Measurements from ENCODE around the gene CYB561.

Gene CYB561

GRCh38 chr17:63487014-63487339 lies 40.9 kb upstream of the CYB561 start:
- no peaks in the 10 kb centered on the region for H3K27me3 ChIP-seq (ENCODE audit: insufficient read depth, low read length)
- H3K4me3 ChIP-seq (ENCODE audit: low read length), result no peak overlapping the region
- no peak overlapping the region for H3K27ac ChIP-seq (ENCODE audit: low read depth, low read length)
- no peaks in the 10 kb centered on the region for H3K4me1 ChIP-seq (ENCODE audit: insufficient read depth, low read length)
- H3K9me3 ChIP-seq (ENCODE audit: insufficient read depth, low read depth, low read length), result no peaks in the 10 kb centered on the region
- H3K9ac ChIP-seq (ENCODE audit: low read depth, low read length), result no peak overlapping the region
- WGBS, result 92% methylated on average over 11 of the region's 11 CpGs
- H3K36me3 ChIP-seq (ENCODE audit: insufficient read depth, low read length), result no peaks in the 10 kb centered on the region

- Histone ChIP-seq H3K27me3 (ENCODE audit: insufficient read depth, low read length) (no peaks in the 10 kb centered on the region), H3K4me3 (ENCODE audit: low read length) (no peak overlapping the region), H3K36me3 (ENCODE audit: insufficient read depth, low read length) (no peaks in the 10 kb centered on the region), H3K9me3 (ENCODE audit: insufficient read depth, low read depth, low read length) (no peaks in the 10 kb centered on the region), H3K27ac (ENCODE audit: low read depth, low read length) (no peak overlapping the region), H3K4me1 (ENCODE audit: insufficient read depth, low read length) (no peaks in the 10 kb centered on the region), H3K9ac (ENCODE audit: low read depth, low read length) (no peak overlapping the region)
- WGBS, result 91% methylated on average over 12 of the region's 12 CpGs
Measured at GRCh38 chr17:63486317-63487013, 40.4 kb upstream of the CYB561 start.

GRCh38 chr17:63483655-63484575 lies 37.8 kb upstream of the CYB561 start:
- H3K9me3 ChIP-seq (ENCODE audit: insufficient read depth, low read depth, low read length), result no peaks in the 10 kb centered on the region
- no peak overlapping the region for H3K4me3 ChIP-seq (ENCODE audit: low read length)
- H3K9ac ChIP-seq (ENCODE audit: low read depth, low read length), result no peak overlapping the region
- no peak overlapping the region for H3K27ac ChIP-seq (ENCODE audit: low read depth, low read length)
- 94% methylated on average over 16 of the region's 16 CpGs for WGBS
- no peaks in the 10 kb centered on the region for H3K27me3 ChIP-seq (ENCODE audit: insufficient read depth, low read length)
- no peaks in the 10 kb centered on the region for H3K4me1 ChIP-seq (ENCODE audit: insufficient read depth, low read length)
- H3K36me3 ChIP-seq (ENCODE audit: insufficient read depth, low read length), result no peaks in the 10 kb centered on the region

GRCh38 chr17:63483038-63483437 lies 36.9 kb upstream of the CYB561 start:
- no peaks in the 10 kb centered on the region for H3K36me3 ChIP-seq (ENCODE audit: insufficient read depth, low read length)
- H3K9ac ChIP-seq (ENCODE audit: low read depth, low read length), result no peak overlapping the region
- no peaks in the 10 kb centered on the region for H3K9me3 ChIP-seq (ENCODE audit: insufficient read depth, low read depth, low read length)
- no peak overlapping the region for H3K4me3 ChIP-seq (ENCODE audit: low read length)
- H3K4me1 ChIP-seq (ENCODE audit: insufficient read depth, low read length), result 0 out of 2 replicates have a peak, but pooled peaks cover under 1% of the 10 kb centered on the region
- H3K27me3 ChIP-seq (ENCODE audit: insufficient read depth, low read length), result peaks cover 8% of the 10 kb centered on the region
- 85% methylated on average over 10 of the region's 10 CpGs for WGBS
- H3K27ac ChIP-seq (ENCODE audit: low read depth, low read length), result no peak overlapping the region

- Histone ChIP-seq H3K4me1 (ENCODE audit: insufficient read depth, low read length) (peaks cover 6% of the 10 kb centered on the region; the same call in 1 of the 2 replicates), H3K27ac (ENCODE audit: low read depth, low read length) (no peak overlapping the region), H3K9ac (ENCODE audit: low read depth, low read length) (no peak overlapping the region), H3K4me3 (ENCODE audit: low read length) (no peak overlapping the region), H3K9me3 (ENCODE audit: insufficient read depth, low read depth, low read length) (no peaks in the 10 kb centered on the region), H3K27me3 (ENCODE audit: insufficient read depth, low read length) (peaks cover 13% of the 10 kb centered on the region), H3K36me3 (ENCODE audit: insufficient read depth, low read length) (no peaks in the 10 kb centered on the region)
- 93% methylated on average over 16 of the region's 16 CpGs for WGBS
Measured at GRCh38 chr17:63482509-63482908, 36.4 kb upstream of the CYB561 start.

GRCh38 chr17:63481488-63481870 lies 35.4 kb upstream of the CYB561 start:
- peaks cover 7% of the 10 kb centered on the region; the same call in 1 of the 2 replicates for H3K4me1 ChIP-seq (ENCODE audit: insufficient read depth, low read length)
- peaks cover 24% of the 10 kb centered on the region for H3K27me3 ChIP-seq (ENCODE audit: insufficient read depth, low read length)
- H3K9ac ChIP-seq (ENCODE audit: low read depth, low read length), result no peak overlapping the region
- 95% methylated on average over 16 of the region's 16 CpGs for WGBS
- H3K27ac ChIP-seq (ENCODE audit: low read depth, low read length), result no peak overlapping the region
- no peaks in the 10 kb centered on the region for H3K9me3 ChIP-seq (ENCODE audit: insufficient read depth, low read depth, low read length)
- H3K4me3 ChIP-seq (ENCODE audit: low read length), result no peak overlapping the region
- H3K36me3 ChIP-seq (ENCODE audit: insufficient read depth, low read length), result no peaks in the 10 kb centered on the region

GRCh38 chr17:63480826-63481487 lies 34.9 kb upstream of the CYB561 start:
- Histone ChIP-seq H3K36me3 (ENCODE audit: insufficient read depth, low read length) (no peaks in the 10 kb centered on the region), H3K27me3 (ENCODE audit: insufficient read depth, low read length) (peaks cover 28% of the 10 kb centered on the region)

GRCh38 chr17:63480192-63480784 lies 34.2 kb upstream of the CYB561 start:
- H3K9me3 ChIP-seq (ENCODE audit: insufficient read depth, low read depth, low read length), result no peaks in the 10 kb centered on the region
- peaks cover 35% of the 10 kb centered on the region for H3K27me3 ChIP-seq (ENCODE audit: insufficient read depth, low read length)
- 93% methylated on average over 21 of the region's 21 CpGs for WGBS
- peaks cover 11% of the 10 kb centered on the region; the same call in 1 of the 2 replicates for H3K4me1 ChIP-seq (ENCODE audit: insufficient read depth, low read length)
- H3K36me3 ChIP-seq (ENCODE audit: insufficient read depth, low read length), result no peaks in the 10 kb centered on the region
- H3K4me3 ChIP-seq (ENCODE audit: low read length), result no peak overlapping the region
- H3K9ac ChIP-seq (ENCODE audit: low read depth, low read length), result no peak overlapping the region
- no peak overlapping the region for H3K27ac ChIP-seq (ENCODE audit: low read depth, low read length)

More at GRCh38 chr17:63480826-63481487, 34.9 kb upstream of the CYB561 start:
- H3K4me3 ChIP-seq (ENCODE audit: low read length), result no peak overlapping the region
- no peak overlapping the region for H3K27ac ChIP-seq (ENCODE audit: low read depth, low read length)
- H3K9ac ChIP-seq (ENCODE audit: low read depth, low read length), result no peak overlapping the region
- H3K9me3 ChIP-seq (ENCODE audit: insufficient read depth, low read depth, low read length), result no peaks in the 10 kb centered on the region
- 84% methylated on average over 11 of the region's 11 CpGs for WGBS
- H3K4me1 ChIP-seq (ENCODE audit: insufficient read depth, low read length), result peaks cover 7% of the 10 kb centered on the region; the same call in 1 of the 2 replicates

- Histone ChIP-seq H3K4me1 (ENCODE audit: insufficient read depth, low read length) (peaks cover 11% of the 10 kb centered on the region; the same call in 1 of the 2 replicates), H3K36me3 (ENCODE audit: insufficient read depth, low read length) (no peaks in the 10 kb centered on the region), H3K9me3 (ENCODE audit: insufficient read depth, low read depth, low read length) (no peaks in the 10 kb centered on the region), H3K4me3 (ENCODE audit: low read length) (no peak overlapping the region), H3K27me3 (ENCODE audit: insufficient read depth, low read length) (peaks cover 40% of the 10 kb centered on the region), H3K27ac (ENCODE audit: low read depth, low read length) (no peak overlapping the region), H3K9ac (ENCODE audit: low read depth, low read length) (no peak overlapping the region)
- 94% methylated on average over 17 of the region's 17 CpGs for WGBS
Measured at GRCh38 chr17:63479495-63480184, 33.5 kb upstream of the CYB561 start.

GRCh38 chr17:63478814-63479494 lies 32.8 kb upstream of the CYB561 start:
- Histone ChIP-seq H3K27me3 (ENCODE audit: insufficient read depth, low read length) (peaks cover 40% of the 10 kb centered on the region), H3K36me3 (ENCODE audit: insufficient read depth, low read length) (no peaks in the 10 kb centered on the region), H3K9ac (ENCODE audit: low read depth, low read length) (no peak overlapping the region), H3K4me1 (ENCODE audit: insufficient read depth, low read length) (peaks cover 11% of the 10 kb centered on the region; the same call in 1 of the 2 replicates), H3K4me3 (ENCODE audit: low read length) (no peak overlapping the region), H3K27ac (ENCODE audit: low read depth, low read length) (no peak overlapping the region), H3K9me3 (ENCODE audit: insufficient read depth, low read depth, low read length) (no peaks in the 10 kb centered on the region)
- WGBS, result 51% methylated on average over 16 of the region's 16 CpGs
